H1 (cell line): Measurements from ENCODE around the gene GPR15LG. TPM values are rescaled to one million over a fixed set of nuclear protein-coding genes. Genes with fewer than 3 reads are reported as not detected.

Experiments
- GABPA ChIP-seq: IDR thresholded peaks from 2 replicates; pipeline ENCODE4 v1.6.1; 2011; ENCODE audit warnings: mild to moderate bottlenecking, low read length, moderate library complexity, borderline replicate concordance; ENCODE audit not compliant: insufficient read depth
- polyA plus RNA-seq, 7 experiments: library from polyadenylated mRNA; depleted of rRNA in 3 of 7; stranded (reverse) in 5 of 7; unstranded in 2 of 7; fragments of >200 nt in 5 of 7; fragments of 200-250 nt in 2 of 7; gene quantifications; 1 replicate in 5 of 7; 2 replicates in 1 of 7; 4 replicates in 1 of 7; pipeline versions ENCODE4 v1.2.1 to v1.2.3, GENCODE V29; 2011 to 2013; ENCODE audit warnings: missing spikeins in 2 of 7, mixed read lengths in 2 of 7
- total RNA-seq: library from RNA; stranded (reverse); fragmentation: NEBNext Ultra II Directional; extraction: Animal tissue kit (Norgen Biotek cat#: 25700); gene quantifications from 2 replicates; pipeline ENCODE4 v1.2.1, GENCODE V29; 2021

The GPR15LG gene
- total and polyA plus RNA-seq, 2 of the 8 experiments (the other 6 are each of a cell fraction or from before 2014, with no cell fraction given): not detected

DNA sequence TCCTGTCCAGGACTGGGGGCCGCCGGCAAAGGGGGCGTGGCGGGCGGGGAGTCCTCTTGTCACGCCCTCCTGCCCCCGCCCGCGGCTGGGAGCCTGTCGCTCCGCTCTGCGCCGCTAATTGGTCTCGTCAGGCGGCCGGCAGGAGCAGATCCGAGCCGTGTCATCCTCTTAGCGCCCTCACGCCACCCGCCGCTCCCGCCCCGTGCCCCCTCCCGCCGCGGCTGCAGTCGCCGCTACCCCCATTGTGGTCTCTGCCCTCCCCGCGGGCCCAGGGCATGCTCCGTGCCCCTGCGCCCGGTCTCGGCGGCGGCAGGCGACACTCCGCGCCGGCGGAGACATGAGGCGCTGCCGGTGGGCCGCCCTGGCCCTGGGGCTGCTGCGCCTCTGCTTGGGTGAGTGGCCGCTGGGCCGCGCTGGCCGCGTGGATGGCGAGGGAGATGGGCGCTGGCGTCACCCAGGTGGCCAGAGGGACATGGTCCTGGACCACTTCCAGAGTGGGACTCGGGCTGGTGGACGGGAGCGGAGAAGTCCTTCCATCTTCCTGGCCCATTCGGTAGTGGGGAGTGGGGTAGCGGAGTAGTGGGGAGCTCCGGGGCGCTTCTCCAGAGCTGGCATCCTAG is 20.9 kb downstream of the GPR15LG start, which contains the start of gene CDHR1 (continued):
- TF ChIP-seq GABPA: no peak
- TF ChIP-seq, all 59 proteins: peak for 7
